GM12878 (cell line): ENCODE measurements around the gene OSGEPL1. TPM values are rescaled to one million over a fixed set of nuclear protein-coding genes. Genes with fewer than 3 reads are reported as not detected.

Experiments used
- E2F8 ChIP-seq: fragments of 450-650 bp; IDR thresholded peaks from 2 replicates; pipeline ENCODE4 v1.6.1; 2018; ENCODE audit warnings: mild to moderate bottlenecking, low read depth, moderate library complexity; ENCODE audit not compliant: partially characterized antibody
- HSF1 ChIP-seq: fragments of 150-350 bp; IDR thresholded peaks from 2 replicates; pipeline ENCODE4 v1.6.1; 2014; ENCODE audit warnings: mild to moderate bottlenecking, low read depth, low read length
- IRF3 ChIP-seq: fragments of 450-650 bp; IDR thresholded peaks from 2 replicates; pipeline ENCODE4 v1.6.1; 2014; ENCODE audit warnings: mild to moderate bottlenecking
- ZBTB33 ChIP-seq: fragments of 450-650 bp; IDR thresholded peaks from 2 replicates; pipeline ENCODE4 v1.6.1; 2017; ENCODE audit warnings: mild to moderate bottlenecking
- ZZZ3 ChIP-seq: IDR thresholded peaks from 2 replicates; pipeline ENCODE4 v1.6.1; 2011; ENCODE audit warnings: low read depth; ENCODE audit not compliant: control insufficient read depth, insufficient read length
- polyA plus RNA-seq, 11 experiments: library from polyadenylated mRNA; depleted of rRNA in 4 of 11; unstranded in 6 of 11; stranded (reverse) in 5 of 11; fragments of >200 nt; fragmentation: Nextera tagmentation in 4 of 11; fragmentation: Illumina TruSeq in 1 of 11; extraction: Ambion mirVana in 4 of 11; extraction: Trizol in 1 of 11; gene quantifications; 1 replicate in 1 of 11; 2 replicates in 10 of 11; pipeline versions ENCODE4 v1.2.1 to v1.2.3, GENCODE V29; 2011 to 2016; ENCODE audit warnings: inconsistent platforms in 2 of 11, missing spikeins in 2 of 11, low read depth in 1 of 11
- total RNA-seq, 4 experiments: library from RNA; depleted of rRNA in 3 of 4; stranded (reverse); fragments of >200 nt in 3 of 4; fragmentation: Illumina TruSeq in 1 of 4; extraction: Trizol in 1 of 4; gene quantifications; 2 replicates each; pipeline versions ENCODE4 v1.2.1 to v1.2.3, GENCODE V29; 2013 to 2021

Gene OSGEPL1
- total and polyA plus RNA-seq, 10 of the 15 experiments (the other 5 are each of a cell fraction or from before 2014, with no cell fraction given) = 6.7 to 18.0 (median 9.4) TPM

- TF ChIP-seq HSF1 (no peak), ZBTB33 (no peak), IRF3 (no peak), E2F8 (peak; percentile 16), ZZZ3 (peak; percentile 13)
Observed at GRCh38 chr2:189762551-189763298, at the start of gene OSGEPL1 (continued).
